Liver (tissue), 3 donors: Measurements from ENCODE around the gene OR2M3.

ENCODE experiments used
- ATF3 ChIP-seq: IDR thresholded peaks from 2 replicates; pipeline ENCODE4 v1.6.1; 2016; ENCODE audit warnings: antibody characterized with exemption
- CTCF ChIP-seq: fragments of 150-350 bp; IDR thresholded peaks from 2 replicates; pipeline ENCODE4 v1.5.1; 2017; ENCODE audit warnings: improper control_type of control experiment, low read depth, low read length; ENCODE audit not compliant: missing input control
- GABPA ChIP-seq, 2 donors: IDR thresholded peaks in 1 of 2; conservative IDR thresholded peaks in 1 of 2; 2 replicates each; pipeline ENCODE4 v1.6.1; 2016; ENCODE audit warnings: antibody characterized with exemption in 2 of 2, mild to moderate bottlenecking in 1 of 2, moderate library complexity in 1 of 2
- REST ChIP-seq: IDR thresholded peaks from 2 replicates; pipeline ENCODE4 v1.6.1; 2016; ENCODE audit warnings: antibody characterized with exemption, mild to moderate bottlenecking
- SP1 ChIP-seq: IDR thresholded peaks from 2 replicates; pipeline ENCODE4 v1.6.1; 2018; ENCODE audit warnings: antibody characterized with exemption, mild to moderate bottlenecking
- TAF1 ChIP-seq: conservative IDR thresholded peaks from 2 replicates; pipeline ENCODE4 v1.6.1; 2016; ENCODE audit warnings: antibody characterized with exemption, mild to moderate bottlenecking
- donor health status: healthy.
- donor health status: healthy.

- no peak for TF ChIP-seq GABPA (IDR thresholded peaks at IDR 0.05 in 1 of 2, conservative IDR thresholded peaks at IDR 0.05 in 1 of 2)
- no peak for TF ChIP-seq CTCF
- no peak for TF ChIP-seq ATF3
- TF ChIP-seq TAF1, result no peak
- TF ChIP-seq SP1, result no peak
- no peak for TF ChIP-seq REST
Measured at GRCh38 chr1:248231117-248231516, 34.1 kb downstream of the OR2M3 start, which contains the start of gene OR2M4.
